ENCODE measurements around the gene ANKFN1. TPM values are rescaled to one million over a fixed set of nuclear protein-coding genes. Genes with fewer than 3 reads are reported as not detected.

The ANKFN1 gene
- total and polyA plus RNA-seq, 7 donors, result 0.01 to 0.28 (median 0.04) TPM; not detected in 3

DNA sequence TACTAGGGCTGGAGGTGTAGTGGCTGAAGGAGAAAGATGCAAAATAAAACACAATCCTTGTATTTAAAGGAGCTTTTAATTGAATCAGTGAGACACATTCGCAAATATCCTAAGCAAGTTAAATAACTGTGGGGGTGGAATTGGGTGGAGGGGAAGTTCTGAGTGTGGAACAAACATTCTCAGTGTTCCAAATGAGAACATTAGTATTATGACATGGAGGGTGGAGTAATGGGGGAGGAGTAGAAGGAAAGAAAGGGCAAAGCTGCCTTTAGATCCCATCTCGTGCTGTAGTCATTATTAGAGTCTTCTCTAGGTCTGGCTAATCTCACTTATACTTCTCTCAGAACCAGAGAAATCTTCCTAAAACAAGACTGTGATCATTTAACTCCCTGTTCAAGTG, 169.7 kb downstream of the ANKFN1 start:
- H3K4me1 ChIP-seq, result no peaks in the 10 kb centered on the region
- 67 to 73% (median 71%) methylated on average over 2 of the region's 2 CpGs for WGBS, 3 donors
- no peak overlapping the region for H3K27ac ChIP-seq
- H3K36me3 ChIP-seq (ENCODE audit: insufficient read depth in 1 of 2, low read depth in 1 of 2), result no peaks in the 10 kb centered on the region
- DNase-seq (no peak), ATAC-seq (no peak)
- H3K9me3 ChIP-seq, result no peaks in the 10 kb centered on the region
- intact Hi-C loops (cut with DNase I), result loop anchor here in 1 of 2 donors (10.0 kb wide), 1 partner anchor 908 kb away; no protein-coding TSS in a partner anchor
- peaks cover 0 to 4% (median 0%) of the 10 kb centered on the region in 3 donors for H3K27me3 ChIP-seq (ENCODE audit: insufficient read depth in 3 of 3, low read length in 2 of 3)
- H3K4me3 ChIP-seq, result no peak overlapping the region
- TF ChIP-seq, protein P1, sequence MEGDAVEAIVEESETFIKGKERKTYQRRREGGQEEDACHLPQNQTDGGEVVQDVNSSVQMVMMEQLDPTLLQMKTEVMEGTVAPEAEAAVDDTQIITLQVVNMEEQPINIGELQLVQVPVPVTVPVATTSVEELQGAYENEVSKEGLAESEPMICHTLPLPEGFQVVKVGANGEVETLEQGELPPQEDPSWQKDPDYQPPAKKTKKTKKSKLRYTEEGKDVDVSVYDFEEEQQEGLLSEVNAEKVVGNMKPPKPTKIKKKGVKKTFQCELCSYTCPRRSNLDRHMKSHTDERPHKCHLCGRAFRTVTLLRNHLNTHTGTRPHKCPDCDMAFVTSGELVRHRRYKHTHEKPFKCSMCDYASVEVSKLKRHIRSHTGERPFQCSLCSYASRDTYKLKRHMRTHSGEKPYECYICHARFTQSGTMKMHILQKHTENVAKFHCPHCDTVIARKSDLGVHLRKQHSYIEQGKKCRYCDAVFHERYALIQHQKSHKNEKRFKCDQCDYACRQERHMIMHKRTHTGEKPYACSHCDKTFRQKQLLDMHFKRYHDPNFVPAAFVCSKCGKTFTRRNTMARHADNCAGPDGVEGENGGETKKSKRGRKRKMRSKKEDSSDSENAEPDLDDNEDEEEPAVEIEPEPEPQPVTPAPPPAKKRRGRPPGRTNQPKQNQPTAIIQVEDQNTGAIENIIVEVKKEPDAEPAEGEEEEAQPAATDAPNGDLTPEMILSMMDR (IDR thresholded peaks at IDR 0.05), result no peak

DNA sequence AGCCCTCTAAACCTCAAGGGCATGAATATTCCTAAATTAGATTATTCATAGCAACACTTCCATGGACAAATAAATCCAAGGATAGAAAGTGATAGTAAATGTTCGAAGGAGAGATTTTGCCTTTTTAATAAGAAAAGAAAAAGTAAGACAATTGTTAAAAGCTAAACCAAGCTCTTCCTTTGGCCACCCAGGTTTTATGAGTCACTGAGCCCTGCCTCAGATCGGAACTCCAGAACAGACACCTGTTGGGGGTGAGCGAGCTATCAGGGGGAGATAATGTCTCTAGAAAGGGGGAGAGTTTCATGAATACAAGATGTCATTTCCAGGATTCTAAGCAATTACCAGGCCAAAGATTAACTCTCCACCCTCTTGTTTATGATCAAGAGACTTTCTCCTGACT, 171.4 kb downstream of the ANKFN1 start:
- intact Hi-C loops (cut with DNase I), result loop anchor here in 1 of 2 donors (10.0 kb wide), 1 partner anchor 910 kb away; no protein-coding TSS in a partner anchor
- no peak for ATAC-seq
- Histone ChIP-seq H3K27me3 (ENCODE audit: insufficient read depth in 3 of 3, low read length in 2 of 3) (peaks cover 0 to 4% (median 0%) of the 10 kb centered on the region in 3 donors), H3K36me3 (ENCODE audit: insufficient read depth in 1 of 2, low read depth in 1 of 2) (no peaks in the 10 kb centered on the region), H3K9me3 (no peaks in the 10 kb centered on the region), H3K27ac (no peak overlapping the region), H3K4me3 (no peak overlapping the region), H3K4me1 (no peaks in the 10 kb centered on the region)
- 67 to 75% (median 73%) methylated on average over 3 of the region's 3 CpGs for WGBS, 3 donors
- no peak for DNase-seq
- TF ChIP-seq, protein P1 (IDR thresholded peaks at IDR 0.05), result no peak

DNA sequence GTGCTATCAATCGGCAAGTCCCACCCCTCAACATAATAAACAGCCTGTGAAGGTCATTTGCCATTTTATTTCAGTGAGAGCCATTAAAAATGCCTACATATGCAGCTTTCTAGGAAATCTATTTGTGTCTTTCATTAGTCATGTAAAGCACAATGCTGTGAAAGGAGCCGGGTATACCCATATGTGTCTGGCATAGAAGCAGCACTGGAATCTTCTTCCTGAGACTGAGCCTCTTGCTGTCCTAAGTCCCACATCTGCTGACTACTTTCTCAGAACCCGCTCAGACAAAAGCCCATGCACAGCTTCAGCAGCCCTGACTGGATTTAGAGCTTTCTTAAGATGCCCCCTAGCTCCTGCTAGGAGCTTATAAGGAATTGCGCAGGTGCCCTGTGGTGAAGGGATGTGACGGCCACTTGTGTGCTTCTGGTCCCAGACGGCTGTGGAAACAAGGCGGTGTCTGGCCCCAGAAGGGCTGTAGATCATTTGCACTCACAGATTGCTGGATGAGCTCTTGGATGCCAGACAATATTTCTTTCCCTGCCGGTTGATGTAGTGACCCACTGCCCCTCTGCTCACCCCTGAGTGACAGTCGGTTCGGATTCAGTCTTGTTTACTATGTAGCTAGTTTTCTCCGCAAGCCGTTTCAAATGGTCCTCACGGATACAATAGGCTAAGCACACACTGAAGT, 172.2 kb downstream of the ANKFN1 start:
- no peaks in the 10 kb centered on the region for H3K9me3 ChIP-seq
- DNase-seq (no peak), ATAC-seq (no peak)
- 39 to 44% (median 40%) methylated on average over 13 of the region's 13 CpGs for WGBS, 3 donors
- H3K4me3 ChIP-seq, result no peak overlapping the region
- TF ChIP-seq, protein P1 (IDR thresholded peaks at IDR 0.05), result no peak
- H3K27me3 ChIP-seq (ENCODE audit: insufficient read depth in 3 of 3, low read length in 2 of 3), result peaks cover 0 to 4% (median 0%) of the 10 kb centered on the region in 3 donors
- no peaks in the 10 kb centered on the region for H3K36me3 ChIP-seq (ENCODE audit: insufficient read depth in 1 of 2, low read depth in 1 of 2)
- H3K4me1 ChIP-seq, result no peaks in the 10 kb centered on the region
- intact Hi-C loops (cut with DNase I), result loop anchor here in 1 of 2 donors (10.0 kb wide), 1 partner anchor 911 kb away; no protein-coding TSS in a partner anchor
- no peak overlapping the region for H3K27ac ChIP-seq

DNA sequence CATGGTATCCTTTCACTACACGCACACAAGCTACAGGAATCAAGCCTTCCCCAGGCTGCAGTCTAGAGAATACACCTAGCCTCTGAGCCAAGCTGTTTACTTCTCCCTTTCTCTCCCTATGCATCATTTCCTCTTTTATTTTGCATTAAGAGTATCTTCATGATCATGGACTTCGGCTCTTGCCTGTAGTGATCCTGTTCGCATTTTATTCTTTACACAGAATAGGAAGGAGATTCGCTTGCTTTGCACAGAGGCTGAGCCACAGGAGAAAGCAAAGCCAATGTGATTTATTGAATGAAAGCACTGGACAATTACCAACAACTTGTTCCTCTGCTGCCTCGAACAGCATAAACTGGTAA, 172.7 kb downstream of the ANKFN1 start:
- no peaks in the 10 kb centered on the region for H3K9me3 ChIP-seq
- DNase-seq (no peak), ATAC-seq (no peak)
- TF ChIP-seq, protein P1 (IDR thresholded peaks at IDR 0.05), result no peak
- 45 to 52% (median 46%) methylated on average over 5 of the region's 5 CpGs for WGBS, 3 donors
- no peaks in the 10 kb centered on the region for H3K4me1 ChIP-seq
- no peak overlapping the region for H3K4me3 ChIP-seq
- no peak overlapping the region for H3K27ac ChIP-seq
- intact Hi-C loops (cut with DNase I), result loop anchor here in 1 of 2 donors (10.0 kb wide), 1 partner anchor 911 kb away; no protein-coding TSS in a partner anchor
- H3K27me3 ChIP-seq (ENCODE audit: insufficient read depth in 3 of 3, low read length in 2 of 3), result peaks cover 0 to 4% (median 0%) of the 10 kb centered on the region in 3 donors
- H3K36me3 ChIP-seq (ENCODE audit: insufficient read depth in 1 of 2, low read depth in 1 of 2), result no peaks in the 10 kb centered on the region
